HEK293 (cell line): ENCODE measurements around the gene TIMM50.

ENCODE experiments used
- BCL6B ChIP-seq: fragments of 450-650 bp; formaldehyde crosslinking; IDR thresholded peaks from 2 replicates; pipeline ENCODE4 v1.5.1; 2017; ENCODE audit warnings: missing biosample characterization, missing genetic modification characterization
- CTCF ChIP-seq: fragments of 450-650 bp; formaldehyde crosslinking; IDR thresholded peaks from 2 replicates; pipeline ENCODE4 v1.5.1; 2016; ENCODE audit warnings: missing biosample characterization, missing genetic modification characterization
- KLF7 ChIP-seq: fragments of 450-650 bp; formaldehyde crosslinking; IDR thresholded peaks from 2 replicates; pipeline ENCODE4 v1.5.1; 2016; ENCODE audit warnings: missing biosample characterization, missing genetic modification characterization, borderline replicate concordance
- TSHZ1 ChIP-seq: fragments of 450-650 bp; formaldehyde crosslinking; IDR thresholded peaks from 2 replicates; pipeline ENCODE4 v1.5.1; 2016; ENCODE audit warnings: missing biosample characterization, missing genetic modification characterization, borderline replicate concordance
- YY1 ChIP-seq: fragments of 450-650 bp; formaldehyde crosslinking; IDR thresholded peaks from 2 replicates; pipeline ENCODE4 v1.5.1; 2018; ENCODE audit warnings: missing biosample characterization, missing genetic modification characterization
- YY2 ChIP-seq: fragments of 450-650 bp; formaldehyde crosslinking; IDR thresholded peaks from 2 replicates; pipeline ENCODE4 v1.5.1; 2016; ENCODE audit warnings: missing biosample characterization, missing genetic modification characterization
- ZBTB21 ChIP-seq: fragments of 450-650 bp; formaldehyde crosslinking; IDR thresholded peaks from 2 replicates; pipeline ENCODE4 v1.5.1; 2017; ENCODE audit warnings: missing biosample characterization, missing genetic modification characterization
- ZBTB26 ChIP-seq: fragments of 450-650 bp; formaldehyde crosslinking; optimal IDR thresholded peaks from 2 replicates; pipeline ENCODE3; 2016; ENCODE audit warnings: missing biosample characterization, mild to moderate bottlenecking, missing genetic modification characterization
- ZNF121 ChIP-seq: fragments of 450-650 bp; formaldehyde crosslinking; IDR thresholded peaks from 2 replicates; pipeline ENCODE4 v1.5.1; 2016; ENCODE audit warnings: missing biosample characterization, missing genetic modification characterization
- ZNF133 ChIP-seq: fragments of 450-650 bp; formaldehyde crosslinking; IDR thresholded peaks from 2 replicates; pipeline ENCODE4 v1.5.1; 2016; ENCODE audit warnings: missing biosample characterization, missing genetic modification characterization
- ZNF157 ChIP-seq: fragments of 450-650 bp; formaldehyde crosslinking; IDR thresholded peaks from 2 replicates; pipeline ENCODE4 v1.5.1; 2016; ENCODE audit warnings: missing biosample characterization, missing genetic modification characterization
- ZNF175 ChIP-seq: fragments of 450-650 bp; formaldehyde crosslinking; IDR thresholded peaks from 2 replicates; pipeline ENCODE4 v1.5.1; 2016; ENCODE audit warnings: missing biosample characterization, missing genetic modification characterization
- ZNF18 ChIP-seq: fragments of 450-650 bp; formaldehyde crosslinking; IDR thresholded peaks from 2 replicates; pipeline ENCODE4 v1.5.1; 2016; ENCODE audit warnings: missing biosample characterization, missing genetic modification characterization
- ZNF223 ChIP-seq: fragments of 450-650 bp; formaldehyde crosslinking; IDR thresholded peaks from 2 replicates; pipeline ENCODE4 v1.5.1; 2016; ENCODE audit warnings: missing biosample characterization, missing genetic modification characterization
- ZNF24 ChIP-seq: fragments of 450-650 bp; formaldehyde crosslinking; IDR thresholded peaks from 2 replicates; pipeline ENCODE4 v1.5.1; 2016; ENCODE audit warnings: missing biosample characterization, missing genetic modification characterization
- ZNF280C ChIP-seq: fragments of 450-650 bp; formaldehyde crosslinking; IDR thresholded peaks from 2 replicates; pipeline ENCODE4 v1.5.1; 2016; ENCODE audit warnings: missing biosample characterization, missing genetic modification characterization
- ZNF292 ChIP-seq: fragments of 450-650 bp; formaldehyde crosslinking; IDR thresholded peaks from 2 replicates; pipeline ENCODE4 v1.5.1; 2016; ENCODE audit warnings: low read depth, missing biosample characterization, missing genetic modification characterization, borderline replicate concordance
- ZNF391 ChIP-seq: fragments of 450-650 bp; formaldehyde crosslinking; IDR thresholded peaks from 2 replicates; pipeline ENCODE4 v1.5.1; 2016; ENCODE audit warnings: low read depth, missing biosample characterization, missing genetic modification characterization, borderline replicate concordance
- ZNF404 ChIP-seq: fragments of 450-650 bp; formaldehyde crosslinking; IDR thresholded peaks from 2 replicates; pipeline ENCODE4 v1.5.1; 2017; ENCODE audit warnings: missing biosample characterization, missing genetic modification characterization
- ZNF423 ChIP-seq: fragments of 450-650 bp; formaldehyde crosslinking; IDR thresholded peaks from 2 replicates; pipeline ENCODE4 v1.5.1; 2016; ENCODE audit warnings: missing biosample characterization, missing genetic modification characterization
- ZNF510 ChIP-seq: fragments of 450-650 bp; formaldehyde crosslinking; IDR thresholded peaks from 2 replicates; pipeline ENCODE4 v1.5.1; 2018; ENCODE audit warnings: mild to moderate bottlenecking, missing genetic modification characterization, missing biosample characterization; ENCODE audit not compliant: insufficient replicate concordance
- ZNF624 ChIP-seq: fragments of 450-650 bp; formaldehyde crosslinking; IDR thresholded peaks from 2 replicates; pipeline ENCODE4 v1.5.1; 2017; ENCODE audit warnings: missing biosample characterization, missing genetic modification characterization
- ZSCAN5A ChIP-seq: fragments of 450-650 bp; formaldehyde crosslinking; IDR thresholded peaks from 2 replicates; pipeline ENCODE4 v1.5.1; 2016; ENCODE audit warnings: missing biosample characterization, missing genetic modification characterization

Gene TIMM50

GRCh38 chr19:39435499-39436349 is 44.9 kb upstream of the TIMM50 start, which contains the start of gene RPS16 (continued):
- no peak for TF ChIP-seq ZNF292 (tag by site-specific recombination)
- peak; percentile 70; the same call in 1 of the 2 replicates for TF ChIP-seq CTCF
- TF ChIP-seq ZNF157 (tag by site-specific recombination), result peak; percentile 32; the same call in 1 of the 2 replicates
- no peak for TF ChIP-seq ZNF404 (tag by site-specific recombination)
- TF ChIP-seq ZNF121 (tag by site-specific recombination), result peak; percentile 59
- TF ChIP-seq ZNF223 (tag by site-specific recombination), result no peak
- peak; percentile 52 for TF ChIP-seq ZBTB21 (tag by site-specific recombination)
- 0 out of 2 replicates have a peak, but pooled peaks have one; percentile 66 for TF ChIP-seq KLF7
- no peak for TF ChIP-seq ZNF280C (tag by site-specific recombination)
- peak; percentile 80 for TF ChIP-seq ZNF391 (tag by site-specific recombination)
- no peak for TF ChIP-seq ZNF624 (tag by site-specific recombination)
- no peak for TF ChIP-seq ZNF510 (tag by site-specific recombination)
- TF ChIP-seq ZNF175 (tag by site-specific recombination), result no peak
- peak; percentile 42; the same call in 1 of the 2 replicates for TF ChIP-seq ZNF18 (tag by site-specific recombination)
- no peak for TF ChIP-seq ZNF423 (tag by site-specific recombination)
- 0 out of 2 replicates have a peak, but pooled peaks have one; percentile 39 for TF ChIP-seq TSHZ1 (tag by site-specific recombination)
- peak; percentile 79 for TF ChIP-seq YY2 (tag by site-specific recombination)
- TF ChIP-seq ZNF133 (tag by site-specific recombination), result no peak
- peak; percentile 70 for TF ChIP-seq ZBTB26 (tag by site-specific recombination)
- TF ChIP-seq BCL6B, result peak; percentile 67
- TF ChIP-seq ZSCAN5A (tag by site-specific recombination), result peak; percentile 61; the same call in 1 of the 2 replicates
- TF ChIP-seq ZNF24, result peak; percentile 87
- TF ChIP-seq YY1 (tag by site-specific recombination), result peak; percentile 67; the same call in 1 of the 2 replicates
